ENCODE data around the gene AFF3. TPM values are rescaled to one million over a fixed set of nuclear protein-coding genes. Genes with fewer than 3 reads are reported as not detected.
A peak's percentile ranks its signal among the peaks of the same experiment; 100 is the strongest.

The AFF3 gene
- total and polyA plus RNA-seq, 2 of the 13 experiments (the other 11 are each of a cell fraction or from before 2014, with no cell fraction given): not detected

- TF ChIP-seq ATF2 (CRISPR knock-in tag; IDR thresholded peaks at IDR 0.05): peak; percentile 49; the same call in 1 of the 2 replicates
- no peak for TF ChIP-seq HNF4A (CRISPR knock-in tag; IDR thresholded peaks at IDR 0.05)
- no peak for TF ChIP-seq ZNF362 (CRISPR knock-in tag; IDR thresholded peaks at IDR 0.05; ENCODE audit: borderline replicate concordance)
- TF ChIP-seq HDAC6 (IDR thresholded peaks at IDR 0.05; ENCODE audit: low read depth, low read length): no peak
- no peak for TF ChIP-seq ZKSCAN1 (IDR thresholded peaks at IDR 0.05; ENCODE audit: low read length)
- TF ChIP-seq STAT5B (CRISPR knock-in tag; IDR thresholded peaks at IDR 0.05): no peak
- TF ChIP-seq PPARG (CRISPR knock-in tag; conservative IDR thresholded peaks at IDR 0.05): no peak
- TF ChIP-seq ZNF644 (CRISPR knock-in tag; IDR thresholded peaks at IDR 0.05; ENCODE audit: low read depth): no peak
- TF ChIP-seq ZNF713 (CRISPR knock-in tag; IDR thresholded peaks at IDR 0.05): no peak
- TF ChIP-seq ZNF501 (CRISPR knock-in tag; IDR thresholded peaks at IDR 0.05): no peak
- TF ChIP-seq ELF1 (CRISPR knock-in tag; IDR thresholded peaks at IDR 0.05): peak; percentile 40
- TF ChIP-seq SP5 (CRISPR knock-in tag; IDR thresholded peaks at IDR 0.05; ENCODE audit: borderline replicate concordance, low read depth): no peak
- TF ChIP-seq TP53 (CRISPR knock-in tag; conservative IDR thresholded peaks at IDR 0.05): no peak
- no peak for TF ChIP-seq ELF4 (CRISPR knock-in tag; IDR thresholded peaks at IDR 0.05; ENCODE audit: borderline replicate concordance)
- TF ChIP-seq ZNF331 (CRISPR knock-in tag; IDR thresholded peaks at IDR 0.05): peak; percentile 41; the same call in 1 of the 2 replicates
- TF ChIP-seq ZSCAN25 (CRISPR knock-in tag; IDR thresholded peaks at IDR 0.05): no peak
- TF ChIP-seq AHDC1 (CRISPR knock-in tag; IDR thresholded peaks at IDR 0.05; ENCODE audit: borderline replicate concordance): no peak
- no peak for TF ChIP-seq ZNF672 (CRISPR knock-in tag; IDR thresholded peaks at IDR 0.05)
- TF ChIP-seq FOXC1 (CRISPR knock-in tag; IDR thresholded peaks at IDR 0.05; ENCODE audit: borderline replicate concordance): no peak
- no peak for TF ChIP-seq ZNF30 (CRISPR knock-in tag; IDR thresholded peaks at IDR 0.05)
- no peak for TF ChIP-seq CAMTA2 (CRISPR knock-in tag; IDR thresholded peaks at IDR 0.05; ENCODE audit: borderline replicate concordance)
These were observed 583.2 kb downstream of the AFF3 start (continued) for GRCh38 chr2:99559075-99559662.

Measured in HepG2 (cell line).